Loucy (cell line): ENCODE data around the gene SIPA1L3.

Source experiments
- H2AFZ ChIP-seq: fragments of 200-600 bp; sonication (generic); 2 replicates; pipeline ENCODE4 v1.6.0; 2016; ENCODE audit warnings: antibody characterized with exemption, mild to moderate bottlenecking, low read length, moderate library complexity
- H3F3A ChIP-seq: fragments of 200-600 bp; 2 replicates; pipeline ENCODE4 v1.6.0; 2016; ENCODE audit warnings: antibody characterized with exemption, low read depth, mild to moderate bottlenecking
- H3K27me3 ChIP-seq: fragments of 200-600 bp; sonication (generic); 2 replicates; pipeline ENCODE4 v1.6.1; 2014; ENCODE audit warnings: low read length, mild to moderate bottlenecking; ENCODE audit not compliant: insufficient read depth, poor library complexity, severe bottlenecking
- H3K36me3 ChIP-seq: fragments of 200-600 bp; sonication (generic); 2 replicates; pipeline ENCODE4 v1.6.1; 2016; ENCODE audit warnings: low read length; ENCODE audit not compliant: insufficient read depth
- H3K4me1 ChIP-seq: fragments of 200-600 bp; sonication (generic); 2 replicates; pipeline ENCODE4 v1.5.1; 2014; ENCODE audit warnings: low read length, mild to moderate bottlenecking; ENCODE audit not compliant: insufficient read depth, poor library complexity, severe bottlenecking
- H3K4me2 ChIP-seq: fragments of 200-600 bp; sonication (generic); 2 replicates; pipeline ENCODE4 v1.6.0; 2014; ENCODE audit warnings: antibody characterized with exemption, low read length, low read depth, mild to moderate bottlenecking; ENCODE audit not compliant: poor library complexity, severe bottlenecking
- H3K4me3 ChIP-seq: fragments of 200-600 bp; sonication (generic); 2 replicates; pipeline ENCODE4 v1.5.1; 2014; ENCODE audit warnings: low read length, mild to moderate bottlenecking, mixed read lengths; ENCODE audit not compliant: poor library complexity, severe bottlenecking
- H3K79me2 ChIP-seq: fragments of 200-600 bp; sonication (generic); 2 replicates; pipeline ENCODE4 v1.6.1; 2014; ENCODE audit warnings: low read length; ENCODE audit not compliant: insufficient read depth
- H3K9ac ChIP-seq: fragments of 200-600 bp; sonication (generic); 2 replicates; pipeline ENCODE4 v1.6.0; 2014; ENCODE audit warnings: mild to moderate bottlenecking, low read depth, low read length, moderate library complexity; ENCODE audit not compliant: poor library complexity, severe bottlenecking
- H3K9me2 ChIP-seq: fragments of 200-600 bp; sonication (generic); replicated peaks from 2 replicates; pipeline ENCODE4 v1.6.1; 2016; ENCODE audit warnings: low read depth, low read length, mixed read lengths
- H3K9me3 ChIP-seq: fragments of 200-600 bp; sonication (generic); 2 replicates; pipeline ENCODE4 v1.6.1; 2014; ENCODE audit warnings: mild to moderate bottlenecking, antibody characterized with exemption, low read length, low read depth; ENCODE audit not compliant: insufficient read depth
- H4K20me1 ChIP-seq: fragments of 200-600 bp; sonication (generic); 2 replicates; pipeline ENCODE4 v1.6.0; 2014; ENCODE audit warnings: antibody characterized with exemption, low read length, mild to moderate bottlenecking; ENCODE audit not compliant: insufficient read depth, poor library complexity, severe bottlenecking
- EZH2phosphoT487 ChIP-seq: fragments of 200-600 bp; IDR thresholded peaks from 2 replicates; pipeline ENCODE4 v1.6.1; 2018; ENCODE audit warnings: antibody characterized with exemption, mild to moderate bottlenecking, moderate library complexity, borderline replicate concordance
- TF ChIP-seq, protein P1 (sequence below): fragments of 200-600 bp; sonication (generic); conservative IDR thresholded peaks from 2 replicates; pipeline ENCODE4 v1.5.1; 2014; ENCODE audit warnings: mild to moderate bottlenecking, antibody characterized with exemption, low read length

SIPA1L3 gene

DNA sequence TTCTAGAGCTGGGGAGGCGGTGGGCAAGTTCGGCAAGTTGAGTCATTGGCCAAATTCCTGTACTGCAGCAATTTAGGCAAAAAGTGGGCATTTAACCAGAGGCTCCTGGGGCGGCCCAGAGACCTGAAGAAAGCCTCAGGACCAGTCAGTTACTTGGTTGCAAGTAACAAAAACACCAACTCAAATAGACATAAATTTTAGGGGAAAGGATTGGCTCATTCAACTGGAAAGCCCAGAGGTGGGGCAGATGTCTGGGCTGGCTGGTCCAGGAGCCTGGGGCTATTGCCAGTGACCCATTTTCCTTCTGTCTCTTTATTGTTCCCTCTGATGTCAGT lies 97.1 kb downstream of the SIPA1L3 start:
- H3K4me1 ChIP-seq = peaks cover 24% of the 10 kb centered on the region
- H3K9ac ChIP-seq = peak overlapping the region; percentile 44
- peak overlapping the region; percentile 27 for H3K4me3 ChIP-seq
- no peaks in the 10 kb centered on the region for H3K9me3 ChIP-seq
- H3K27me3 ChIP-seq = no peaks in the 10 kb centered on the region
- TF ChIP-seq, protein P1, sequence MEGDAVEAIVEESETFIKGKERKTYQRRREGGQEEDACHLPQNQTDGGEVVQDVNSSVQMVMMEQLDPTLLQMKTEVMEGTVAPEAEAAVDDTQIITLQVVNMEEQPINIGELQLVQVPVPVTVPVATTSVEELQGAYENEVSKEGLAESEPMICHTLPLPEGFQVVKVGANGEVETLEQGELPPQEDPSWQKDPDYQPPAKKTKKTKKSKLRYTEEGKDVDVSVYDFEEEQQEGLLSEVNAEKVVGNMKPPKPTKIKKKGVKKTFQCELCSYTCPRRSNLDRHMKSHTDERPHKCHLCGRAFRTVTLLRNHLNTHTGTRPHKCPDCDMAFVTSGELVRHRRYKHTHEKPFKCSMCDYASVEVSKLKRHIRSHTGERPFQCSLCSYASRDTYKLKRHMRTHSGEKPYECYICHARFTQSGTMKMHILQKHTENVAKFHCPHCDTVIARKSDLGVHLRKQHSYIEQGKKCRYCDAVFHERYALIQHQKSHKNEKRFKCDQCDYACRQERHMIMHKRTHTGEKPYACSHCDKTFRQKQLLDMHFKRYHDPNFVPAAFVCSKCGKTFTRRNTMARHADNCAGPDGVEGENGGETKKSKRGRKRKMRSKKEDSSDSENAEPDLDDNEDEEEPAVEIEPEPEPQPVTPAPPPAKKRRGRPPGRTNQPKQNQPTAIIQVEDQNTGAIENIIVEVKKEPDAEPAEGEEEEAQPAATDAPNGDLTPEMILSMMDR = no peak
- no peak for TF ChIP-seq EZH2phosphoT487
- no peaks in the 10 kb centered on the region for H3K36me3 ChIP-seq
- no peaks in the 10 kb centered on the region for H3F3A ChIP-seq
- H3K79me2 ChIP-seq = peaks cover 13% of the 10 kb centered on the region; the same call in 1 of the 2 replicates
- no peak overlapping the region for H2AFZ ChIP-seq
- no peaks in the 10 kb centered on the region for H3K9me2 ChIP-seq
- no peaks in the 10 kb centered on the region for H4K20me1 ChIP-seq
- H3K4me2 ChIP-seq = peak overlapping the region; percentile 38

DNA sequence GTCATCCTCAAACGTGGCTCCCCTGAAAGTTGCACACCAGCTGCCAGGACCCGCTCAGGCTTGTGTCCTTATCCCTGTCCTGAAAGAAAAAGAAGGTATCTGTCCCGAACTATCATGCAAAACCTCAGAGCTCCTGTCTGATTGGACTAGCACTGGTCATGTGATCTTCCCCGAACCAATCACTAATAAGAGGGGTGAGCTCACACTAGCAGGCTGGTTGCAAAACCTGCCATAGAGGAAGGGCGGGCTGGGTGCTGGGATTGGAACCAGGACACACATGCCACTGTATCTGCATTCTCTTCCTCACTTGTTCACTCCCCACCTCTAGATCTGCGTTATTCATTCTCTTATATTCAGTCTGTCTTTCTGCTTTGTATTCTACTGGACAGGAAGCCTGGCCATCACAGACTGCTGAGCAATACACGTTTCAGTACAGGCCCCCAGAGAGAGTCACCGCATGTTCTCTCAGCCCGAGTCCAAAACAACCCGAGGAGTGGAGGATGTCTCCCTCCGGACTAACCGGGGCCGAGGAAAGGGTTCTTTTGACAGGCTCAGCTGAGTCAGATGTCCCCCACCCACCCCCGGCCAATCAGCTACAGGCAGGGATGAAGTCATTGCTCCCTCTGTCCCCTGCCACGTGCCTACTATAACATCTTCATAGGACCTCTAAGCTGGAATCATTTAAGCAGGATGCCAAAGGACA lies 97.7 kb downstream of the SIPA1L3 start:
- Histone ChIP-seq H3K4me3 (peak overlapping the region; percentile 27), H3K79me2 (peaks cover 12% of the 10 kb centered on the region; the same call in 1 of the 2 replicates)

DNA sequence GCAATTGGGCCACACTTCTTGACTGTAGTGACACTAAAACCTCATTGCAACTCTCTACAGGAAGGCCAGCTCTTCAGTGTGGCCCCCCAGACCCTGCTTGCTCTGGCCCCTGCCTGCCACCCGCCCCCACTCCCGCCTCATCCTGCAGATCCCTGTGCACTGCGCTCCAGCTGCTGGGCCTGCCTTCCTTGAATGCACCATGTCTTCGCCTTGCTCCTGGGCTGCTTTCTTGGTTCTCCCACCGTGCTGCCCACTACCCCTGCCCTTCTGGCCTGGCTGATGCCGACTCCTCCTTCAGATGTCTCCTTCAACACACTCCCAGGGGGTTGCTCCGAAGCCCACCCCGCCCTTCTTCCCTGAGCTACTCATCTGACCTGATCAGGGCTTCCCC lies 98.2 kb downstream of the SIPA1L3 start:
- H3K9ac ChIP-seq = no peak overlapping the region

More for the DNA sequence above, 97.7 kb downstream of the SIPA1L3 start:
- Histone ChIP-seq H3K4me1 (peaks cover 25% of the 10 kb centered on the region), H3K4me2 (peak overlapping the region; percentile 38), H3K9me2 (no peaks in the 10 kb centered on the region), H4K20me1 (no peaks in the 10 kb centered on the region), H3K9ac (peak overlapping the region; percentile 44), H3K9me3 (no peaks in the 10 kb centered on the region), H3F3A (no peaks in the 10 kb centered on the region), H3K36me3 (no peaks in the 10 kb centered on the region), H3K27me3 (no peaks in the 10 kb centered on the region), H2AFZ (no peak overlapping the region)
- TF ChIP-seq EZH2phosphoT487 = no peak
- TF ChIP-seq, protein P1 = no peak

More for the DNA sequence above, 98.2 kb downstream of the SIPA1L3 start:
- no peak overlapping the region for H3K4me2 ChIP-seq
- H4K20me1 ChIP-seq = no peaks in the 10 kb centered on the region
- peaks cover 30% of the 10 kb centered on the region for H3K4me1 ChIP-seq
- no peak overlapping the region for H2AFZ ChIP-seq
- H3K36me3 ChIP-seq = no peaks in the 10 kb centered on the region
- no peaks in the 10 kb centered on the region for H3K9me2 ChIP-seq
- H3K27me3 ChIP-seq = no peaks in the 10 kb centered on the region
- H3F3A ChIP-seq = no peaks in the 10 kb centered on the region
- H3K9me3 ChIP-seq = no peaks in the 10 kb centered on the region
- no peak overlapping the region for H3K4me3 ChIP-seq
- H3K79me2 ChIP-seq = peaks cover 9% of the 10 kb centered on the region; the same call in 1 of the 2 replicates
- no peak for TF ChIP-seq EZH2phosphoT487
- TF ChIP-seq, protein P1 = no peak
